NCI-H1417 treated with DMSO at 0.1 percent for 48 hours (cell line): ENCODE results near the gene ANGPTL2.
"Not testable (repeated sequence)": the region's sequence is repeated elsewhere in the genome, so short reads cannot be mapped to it uniquely, and the experiment has no call there.

Experiments used
- DNase-seq: peaks from one replicate; lab custom pipeline; 2025; lab: John Stamatoyannopoulos, UW

The ANGPTL2 gene

DNA sequence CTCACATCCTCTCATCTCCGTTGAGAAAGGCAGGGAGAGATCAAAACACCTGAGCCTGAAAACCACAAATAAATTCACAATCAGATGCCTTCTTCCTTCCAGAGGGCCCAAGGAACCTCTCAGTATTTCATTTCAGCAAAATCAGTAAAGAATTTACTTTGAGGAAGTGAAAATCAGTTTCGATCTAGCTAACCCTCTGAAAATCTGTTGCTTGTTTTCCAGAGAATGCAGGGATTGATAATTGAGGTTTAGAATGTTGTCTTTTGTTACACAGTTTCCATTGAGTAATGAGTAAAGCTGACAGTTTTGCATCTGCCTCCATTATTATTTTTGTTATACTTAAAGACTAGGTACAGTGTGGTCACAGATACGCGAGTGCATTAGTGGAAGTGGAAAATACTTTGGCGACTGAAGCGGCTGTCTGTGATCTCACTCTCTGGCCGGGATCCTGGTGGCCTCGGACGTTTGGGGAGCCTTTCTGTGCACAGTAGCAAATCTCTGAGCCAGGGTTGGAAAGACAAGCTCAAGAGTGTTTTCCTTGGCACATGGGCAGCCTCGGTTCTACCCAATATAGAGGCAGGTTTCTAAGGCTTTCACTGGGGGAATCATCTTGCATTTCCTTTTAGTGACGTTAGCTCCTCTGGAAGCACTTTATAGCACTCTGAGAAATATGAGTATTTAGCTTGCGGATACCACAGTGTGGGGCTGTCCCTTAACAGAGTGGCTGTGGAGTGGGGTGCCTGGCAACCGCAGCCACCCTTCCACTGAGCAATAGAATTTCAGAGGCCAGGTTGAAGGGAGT lies 32.2 kb upstream of the ANGPTL2 start:
- DNase-seq: no peak

GRCh38 chr9:127154003-127154389 lies 31.6 kb upstream of the ANGPTL2 start:
- DNase-seq: no peak

DNA sequence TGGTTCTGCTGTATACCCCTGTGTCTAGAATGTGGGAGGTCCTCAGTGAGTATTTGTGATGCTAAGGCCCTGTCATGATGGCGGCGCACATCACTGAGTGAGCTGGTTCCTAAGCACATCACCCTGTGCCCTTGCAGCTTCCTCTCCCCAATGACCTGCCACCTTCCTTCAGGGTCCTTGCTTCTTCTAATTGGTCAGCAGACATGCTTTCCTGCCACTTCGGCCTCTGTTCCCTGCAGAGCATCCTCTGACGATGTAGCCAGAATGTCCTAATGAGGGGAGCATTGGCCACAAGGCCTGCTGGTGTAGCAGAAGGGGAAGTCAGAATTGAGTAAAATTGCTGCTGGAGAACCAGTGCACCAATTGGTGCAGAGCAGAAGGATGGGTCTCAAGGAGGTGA lies 31.1 kb upstream of the ANGPTL2 start:
- no peak for DNase-seq

DNA sequence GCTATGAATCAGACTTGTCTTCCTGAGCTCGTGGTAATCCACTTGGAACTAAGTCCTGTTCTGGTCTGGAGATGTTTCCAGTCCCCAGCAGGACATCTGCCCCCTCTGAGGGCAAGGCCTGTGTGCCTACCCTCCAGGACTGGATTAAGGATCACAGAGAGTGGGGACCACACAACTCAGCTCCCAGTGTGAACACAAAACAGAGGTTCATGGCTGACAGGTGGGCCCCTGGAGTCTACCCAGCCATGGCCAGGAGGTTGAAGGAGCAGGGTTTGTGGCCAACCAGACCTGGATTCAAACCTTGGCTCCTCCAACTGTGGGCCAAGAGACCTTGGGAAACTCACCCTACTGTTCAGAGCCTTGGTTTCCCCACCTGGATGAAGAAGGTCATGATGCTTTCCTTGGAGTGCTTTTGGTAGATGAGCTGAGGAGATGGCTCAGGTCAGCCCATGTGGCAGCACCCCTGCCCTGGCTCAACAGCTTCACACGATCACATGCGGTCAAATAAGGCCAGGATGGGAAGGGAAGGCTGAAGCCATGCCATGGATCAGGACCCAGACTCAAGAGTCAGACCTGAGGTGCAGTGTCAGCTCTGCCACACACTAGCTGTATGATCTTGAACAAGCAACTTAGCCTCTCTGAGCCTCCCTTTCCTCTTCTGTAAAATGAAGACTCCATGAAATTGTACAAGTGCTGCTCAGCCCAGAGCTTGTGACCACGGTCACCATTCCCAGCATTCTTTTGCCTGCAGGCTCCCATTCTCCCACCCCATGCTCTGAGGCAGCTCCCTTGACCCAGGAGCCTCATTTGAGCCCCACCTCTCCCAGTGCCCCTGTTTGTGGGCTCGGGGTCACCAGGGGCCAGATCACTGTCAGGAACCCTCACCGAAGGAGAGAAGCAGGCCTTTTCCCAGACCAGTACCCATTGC lies 27.3 kb upstream of the ANGPTL2 start:
- no peak for DNase-seq

DNA sequence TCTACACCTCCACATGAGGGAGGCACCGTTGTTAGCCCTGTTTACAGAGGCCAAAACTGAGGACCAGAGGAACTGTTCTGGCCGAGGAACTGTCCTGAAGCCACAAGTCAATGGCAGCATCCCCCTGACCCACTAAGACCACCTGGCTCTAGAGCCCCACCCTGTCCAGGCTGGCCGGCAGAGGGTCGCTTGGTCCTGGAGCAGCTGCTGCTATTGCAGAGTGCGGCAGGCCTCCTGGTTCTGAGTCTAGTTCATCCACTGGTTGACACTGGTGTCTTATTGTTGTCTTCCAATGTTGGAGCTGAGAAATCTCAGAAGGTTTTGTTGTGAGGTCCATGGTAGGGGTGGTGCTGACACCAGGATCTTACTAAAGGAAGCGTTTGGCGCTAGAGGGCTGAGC lies 26.6 kb upstream of the ANGPTL2 start:
- no peak for DNase-seq

DNA sequence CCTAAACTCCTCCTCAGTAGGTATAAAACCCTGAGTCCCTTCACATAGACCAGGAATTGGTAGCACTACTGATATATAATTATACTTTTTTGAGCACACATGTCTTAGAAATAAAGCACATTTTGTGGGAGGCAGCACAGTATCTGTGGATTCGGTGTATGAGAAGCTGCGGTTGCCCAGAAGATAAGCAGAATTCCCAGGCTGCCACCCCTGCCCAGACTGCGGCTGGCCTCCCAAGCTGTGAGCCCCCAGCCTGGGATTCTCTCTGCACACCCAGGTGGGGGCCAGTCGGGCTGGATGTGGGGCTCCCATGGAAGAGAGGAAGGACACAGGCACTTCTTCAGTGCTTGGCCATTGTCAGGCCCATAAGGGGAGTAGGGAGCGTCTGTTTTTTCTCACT lies 25.6 kb upstream of the ANGPTL2 start:
- no peak for DNase-seq

DNA sequence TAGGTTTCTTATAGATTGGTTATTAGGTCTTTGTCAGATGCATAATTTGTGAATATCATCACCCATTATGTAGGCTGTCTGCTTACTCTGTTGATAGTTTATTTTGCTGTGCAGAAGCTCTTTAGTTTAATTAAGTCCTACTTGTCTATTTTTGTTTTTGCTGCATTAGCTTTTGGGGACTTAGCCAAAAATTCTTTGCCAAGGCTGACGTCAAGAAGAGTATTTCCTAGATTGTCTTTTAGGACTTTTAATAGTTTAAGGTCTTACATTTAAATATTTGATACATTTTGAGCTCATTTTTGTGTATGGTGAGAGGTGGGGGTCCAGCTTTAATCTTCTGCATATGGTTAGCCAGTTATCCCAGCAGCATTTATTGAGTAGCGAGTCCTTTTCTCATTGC lies 24.8 kb upstream of the ANGPTL2 start:
- DNase-seq: no peak

GRCh38 chr9:127146841-127147240 lies 24.4 kb upstream of the ANGPTL2 start:
- not testable (repeated sequence) for DNase-seq

DNA sequence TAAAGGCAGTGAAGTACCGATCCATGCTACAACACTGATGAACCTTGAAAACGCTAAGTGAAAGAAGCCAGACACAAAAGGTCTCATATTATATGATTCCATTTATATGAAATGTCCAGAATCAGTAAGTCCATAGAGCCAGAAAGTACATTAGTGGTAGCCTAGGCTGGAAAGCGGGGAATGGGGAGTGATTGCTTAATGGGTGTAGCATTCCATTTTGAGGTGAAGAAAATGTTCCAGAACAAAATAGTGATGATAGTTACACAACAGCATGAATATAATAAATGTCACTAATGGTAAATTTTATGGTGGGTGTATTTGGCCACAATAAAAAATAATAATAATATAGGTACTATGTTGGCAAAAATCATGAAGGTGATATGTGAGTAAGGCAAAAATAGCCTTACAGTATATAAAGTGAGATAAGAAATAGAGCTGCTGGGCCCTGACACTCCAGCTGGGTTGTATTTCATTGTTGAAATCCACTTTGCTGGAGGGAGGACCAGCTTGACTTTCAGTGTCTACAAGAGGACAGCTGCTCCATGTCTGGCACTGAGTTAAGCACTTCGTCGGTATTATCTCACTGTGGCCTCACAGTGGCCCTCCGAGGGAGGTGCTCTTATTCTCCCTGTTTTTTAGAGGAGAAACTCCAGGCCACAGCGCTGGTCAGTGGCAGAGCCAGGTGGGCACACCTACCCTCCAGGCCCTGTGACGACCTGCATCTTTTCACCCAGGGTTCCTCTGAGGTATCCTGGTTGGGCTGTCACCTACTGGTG lies 22.4 kb upstream of the ANGPTL2 start:
- no peak for DNase-seq

GRCh38 chr9:127143920-127144465 lies 21.6 kb upstream of the ANGPTL2 start:
- DNase-seq: no peak

DNA sequence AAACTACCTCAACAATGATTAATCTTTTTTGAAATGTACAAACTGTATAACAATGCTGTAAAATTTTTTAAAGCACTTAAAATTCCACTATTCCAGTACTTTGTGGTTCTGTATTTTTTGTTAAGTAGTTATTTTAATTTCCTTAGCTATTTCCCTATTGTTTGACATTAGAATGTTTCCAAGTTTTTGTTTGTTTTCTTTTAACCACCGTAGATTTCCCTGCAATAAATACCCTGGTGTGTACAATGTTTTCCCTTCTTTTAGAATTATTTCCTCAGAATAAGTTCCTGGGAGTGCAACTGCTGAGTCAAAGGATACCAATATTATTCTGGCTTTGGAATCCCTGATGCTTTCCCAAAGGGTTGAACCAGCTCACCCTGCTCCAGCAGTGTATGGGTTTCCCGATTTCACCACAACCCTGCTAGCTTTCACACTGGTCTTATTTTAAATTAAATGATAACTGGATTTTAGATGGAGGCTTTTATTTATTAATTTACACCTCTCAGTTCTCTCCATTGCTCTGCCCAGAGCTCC lies 20.6 kb upstream of the ANGPTL2 start:
- no peak for DNase-seq

DNA sequence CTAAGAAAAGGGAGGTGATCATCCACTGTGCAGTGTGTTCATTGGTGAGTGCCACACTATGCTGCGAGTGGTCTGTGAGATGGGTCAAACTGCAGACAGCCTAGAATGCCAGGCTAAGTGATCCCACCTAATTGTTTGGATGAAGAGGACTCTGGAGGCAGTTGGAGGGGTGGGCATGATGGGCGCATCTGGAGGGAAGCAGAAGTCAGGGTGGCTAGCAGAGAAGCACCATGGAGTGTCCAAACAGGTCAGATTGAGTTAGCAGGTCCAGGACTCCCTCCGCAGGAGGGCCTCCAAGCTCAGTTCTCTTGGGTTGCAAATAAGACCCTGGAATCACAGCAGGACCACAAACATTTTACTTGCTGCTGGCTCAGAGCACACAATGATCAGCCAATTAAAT lies 19.9 kb upstream of the ANGPTL2 start:
- DNase-seq: no peak

GRCh38 chr9:127140842-127141675 lies 18.6 kb upstream of the ANGPTL2 start:
- DNase-seq: no peak

DNA sequence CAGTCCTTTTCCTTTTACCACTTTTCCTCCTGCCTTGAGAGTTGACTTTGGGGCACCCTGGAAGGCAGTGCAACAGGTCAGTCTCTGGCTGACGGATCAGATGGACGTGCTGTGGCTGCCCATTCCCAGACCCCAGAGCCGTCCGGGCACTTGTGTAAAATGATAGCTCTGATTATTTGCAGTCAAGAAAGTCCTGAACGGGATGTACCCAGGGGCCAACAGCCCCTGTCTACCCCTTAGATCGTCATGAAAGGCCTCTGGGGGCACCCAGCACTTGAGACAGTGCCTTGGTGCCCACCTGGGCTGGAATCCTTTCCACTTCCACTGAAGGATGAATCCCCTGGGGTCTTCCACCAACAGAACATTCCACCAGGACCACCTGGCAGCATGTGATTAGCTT lies 17.7 kb upstream of the ANGPTL2 start:
- DNase-seq: no peak

GRCh38 chr9:127139775-127140174 lies 17.3 kb upstream of the ANGPTL2 start:
- no peak for DNase-seq

GRCh38 chr9:127139071-127139731 lies 16.8 kb upstream of the ANGPTL2 start:
- no peak for DNase-seq

DNA sequence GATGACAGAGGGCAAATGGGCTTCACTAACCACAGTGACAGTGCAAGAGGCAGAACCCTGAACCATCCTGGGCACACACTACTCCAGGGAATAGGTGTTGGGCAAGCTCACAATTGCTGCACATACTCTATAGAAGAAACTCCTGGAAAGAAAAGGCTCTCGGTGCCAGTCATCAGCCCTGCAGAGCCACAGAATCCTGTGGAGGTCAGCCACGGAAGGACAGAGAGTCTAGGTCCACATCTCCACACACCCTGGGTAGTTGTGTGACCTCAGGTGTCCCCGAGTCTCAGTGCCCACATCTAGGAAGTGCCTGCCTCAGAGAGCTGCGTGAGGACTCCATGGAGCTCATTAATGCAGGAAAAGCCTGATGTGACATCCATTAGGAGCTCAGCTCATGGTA lies 16.0 kb upstream of the ANGPTL2 start:
- DNase-seq: no peak

DNA sequence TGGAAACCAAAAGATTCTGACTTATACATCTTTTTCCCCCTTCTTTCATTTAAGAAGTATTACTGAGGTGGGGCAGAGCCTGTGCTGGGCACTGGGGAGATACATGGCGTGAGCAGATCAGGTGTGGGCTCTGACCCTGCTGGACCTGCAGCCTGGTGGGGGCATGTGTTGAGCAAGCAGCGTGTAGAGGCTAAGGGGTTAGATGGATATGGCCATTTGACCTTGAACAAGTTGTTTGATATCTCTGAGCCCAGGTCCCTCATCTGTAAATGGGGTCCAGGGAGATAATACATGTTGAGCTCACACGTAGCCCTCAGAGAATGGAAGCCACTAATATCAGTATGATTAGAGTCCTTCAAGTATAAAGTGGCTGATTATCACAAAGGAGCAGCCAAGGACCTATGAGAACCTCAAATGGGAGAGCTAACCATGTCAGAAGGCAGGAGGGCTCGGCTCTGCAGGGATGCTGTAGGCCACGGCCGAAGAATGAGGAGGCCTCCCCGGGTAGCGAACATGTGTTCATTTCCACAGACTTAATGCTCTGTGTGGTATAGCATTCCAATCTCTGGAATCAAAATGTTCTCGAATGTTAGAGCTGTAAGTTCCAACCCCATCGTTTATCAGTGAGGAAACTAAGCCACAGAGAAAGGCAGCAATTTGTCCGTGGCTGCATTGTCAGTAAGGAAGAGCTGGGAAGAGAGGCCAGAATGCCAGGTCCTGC lies 15.4 kb upstream of the ANGPTL2 start:
- DNase-seq: no peak

DNA sequence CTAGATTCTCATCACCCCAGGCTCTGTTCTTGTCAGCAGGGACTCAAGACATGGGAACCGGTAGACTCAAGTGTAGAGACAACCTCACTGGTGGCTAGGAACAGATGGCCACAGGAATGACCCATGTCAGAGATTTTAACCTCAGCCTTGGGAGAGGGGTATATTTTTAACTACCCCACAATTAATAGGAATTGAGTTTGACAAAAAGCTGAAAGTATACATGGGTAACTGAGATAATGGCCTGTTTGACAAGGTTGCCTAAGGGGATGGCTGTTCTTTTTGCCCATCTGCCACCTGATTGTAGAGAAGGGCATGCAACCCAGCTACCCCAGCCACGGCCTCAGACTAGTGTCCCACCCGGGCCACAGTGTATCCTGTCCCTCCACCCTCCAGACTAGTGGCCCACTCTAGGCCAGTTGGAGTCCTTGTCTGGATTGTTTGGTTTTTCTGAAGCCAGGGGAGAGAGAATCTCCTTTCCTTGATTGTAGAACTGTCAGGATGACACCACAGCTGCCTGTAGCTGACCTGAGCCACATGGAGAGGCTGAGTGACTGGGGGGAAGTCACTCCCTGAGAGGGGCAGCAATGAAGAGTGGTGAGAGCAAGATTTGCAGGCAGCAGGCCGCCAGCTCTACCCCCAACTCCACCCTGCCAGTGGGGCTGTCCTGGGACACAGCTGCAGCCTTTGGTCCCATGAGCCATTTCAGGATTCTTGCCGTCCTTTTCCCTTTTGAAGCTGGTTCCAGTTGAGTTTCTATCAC lies 14.6 kb upstream of the ANGPTL2 start:
- DNase-seq: no peak
